ENCODE data around the gene CDH13. TPM values are rescaled to one million over a fixed set of nuclear protein-coding genes. Genes with fewer than 3 reads are reported as not detected.

The CDH13 gene
- total and polyA plus RNA-seq, 2 experiments from 2014 or later = 1.6 to 4.4 TPM

DNA sequence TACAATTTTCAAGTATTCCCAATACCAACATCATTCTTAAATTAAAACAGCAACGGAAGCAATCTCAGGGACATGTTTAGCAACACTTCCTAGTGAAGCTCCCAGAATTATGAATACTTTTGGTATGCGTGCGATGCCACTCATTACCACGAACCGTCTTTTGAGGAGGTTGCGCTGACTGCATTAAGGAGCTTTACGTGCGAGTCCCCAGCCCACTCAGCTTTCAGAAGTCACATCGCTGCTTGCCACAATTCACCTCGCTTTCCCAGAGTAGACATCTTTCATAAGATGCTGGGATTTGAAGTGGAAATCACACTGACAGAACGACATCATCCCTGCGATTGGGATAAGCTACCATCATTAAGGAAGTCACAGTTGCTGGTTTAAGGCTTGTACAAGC, 739.5 kb downstream of the CDH13 start (continued):
- TF ChIP-seq, protein P1, sequence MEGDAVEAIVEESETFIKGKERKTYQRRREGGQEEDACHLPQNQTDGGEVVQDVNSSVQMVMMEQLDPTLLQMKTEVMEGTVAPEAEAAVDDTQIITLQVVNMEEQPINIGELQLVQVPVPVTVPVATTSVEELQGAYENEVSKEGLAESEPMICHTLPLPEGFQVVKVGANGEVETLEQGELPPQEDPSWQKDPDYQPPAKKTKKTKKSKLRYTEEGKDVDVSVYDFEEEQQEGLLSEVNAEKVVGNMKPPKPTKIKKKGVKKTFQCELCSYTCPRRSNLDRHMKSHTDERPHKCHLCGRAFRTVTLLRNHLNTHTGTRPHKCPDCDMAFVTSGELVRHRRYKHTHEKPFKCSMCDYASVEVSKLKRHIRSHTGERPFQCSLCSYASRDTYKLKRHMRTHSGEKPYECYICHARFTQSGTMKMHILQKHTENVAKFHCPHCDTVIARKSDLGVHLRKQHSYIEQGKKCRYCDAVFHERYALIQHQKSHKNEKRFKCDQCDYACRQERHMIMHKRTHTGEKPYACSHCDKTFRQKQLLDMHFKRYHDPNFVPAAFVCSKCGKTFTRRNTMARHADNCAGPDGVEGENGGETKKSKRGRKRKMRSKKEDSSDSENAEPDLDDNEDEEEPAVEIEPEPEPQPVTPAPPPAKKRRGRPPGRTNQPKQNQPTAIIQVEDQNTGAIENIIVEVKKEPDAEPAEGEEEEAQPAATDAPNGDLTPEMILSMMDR (conservative IDR thresholded peaks at IDR 0.05; ENCODE audit: low read depth in 2 of 2) = no peak
- TF ChIP-seq ZNF114 (CRISPR knock-in tag; IDR thresholded peaks at IDR 0.05) (no peak), ZNF331 (CRISPR knock-in tag; IDR thresholded peaks at IDR 0.05; ENCODE audit: low read depth) (no peak)

- no peaks in the 10 kb centered on the region for H3K4me1 ChIP-seq (ENCODE audit: insufficient read depth)
- Mint-ChIP-seq H3K4me3 (no peak overlapping the region), H3K27ac (no peak overlapping the region), H3K36me3 (ENCODE audit: low read depth) (no peaks in the 10 kb centered on the region), H3K27me3 (ENCODE audit: insufficient read depth, low read depth, poor library complexity) (peaks cover 3% of the 10 kb centered on the region), H3K9me3 (no peaks in the 10 kb centered on the region), H3K4me1 (no peaks in the 10 kb centered on the region)
- H3K27me3 ChIP-seq (ENCODE audit: insufficient read depth) = no peaks in the 10 kb centered on the region
- ATAC-seq = no peak
- H3K4me2 ChIP-seq = no peak overlapping the region
- H3K9me2 ChIP-seq (ENCODE audit: insufficient read depth) = peaks cover 3% of the 10 kb centered on the region; the same call in 1 of the 2 replicates
- no peak overlapping the region for H3K27ac ChIP-seq (ENCODE audit: low read depth)
- H4K20me1 ChIP-seq (replicated peaks; ENCODE audit: insufficient read depth) = no peaks in the 10 kb centered on the region
- H3K36me3 ChIP-seq (ENCODE audit: insufficient read depth) = no peaks in the 10 kb centered on the region
- no peaks in the 10 kb centered on the region for H3F3A ChIP-seq (replicated peaks; ENCODE audit: low read depth)
- no peaks in the 10 kb centered on the region for H3K79me2 ChIP-seq (replicated peaks; ENCODE audit: insufficient read depth)
- H3K4me3 ChIP-seq = no peak overlapping the region
- DNase-seq (ENCODE audit: low spot score) = no peak
- no peak overlapping the region for H2AFZ ChIP-seq
- TF ChIP-seq EZH2phosphoT487 (IDR thresholded peaks at IDR 0.05; ENCODE audit: unreplicated experiment) = no peak
- TF ChIP-seq, protein P1 (conservative IDR thresholded peaks at IDR 0.05; ENCODE audit: low read depth in 2 of 2) = no peak
- no peak for TF ChIP-seq ZNF114 (CRISPR knock-in tag; IDR thresholded peaks at IDR 0.05)
- TF ChIP-seq ZNF331 (CRISPR knock-in tag; IDR thresholded peaks at IDR 0.05; ENCODE audit: low read depth) = no peak
- no peak for TF ChIP-seq JUNB (IDR thresholded peaks at IDR 0.05; ENCODE audit: unreplicated experiment)
- no peak for TF ChIP-seq REST (IDR thresholded peaks at IDR 0.05; ENCODE audit: unreplicated experiment)
- TF ChIP-seq STAT1 (IDR thresholded peaks at IDR 0.05; ENCODE audit: unreplicated experiment) = no peak
- TF ChIP-seq, protein P2, sequence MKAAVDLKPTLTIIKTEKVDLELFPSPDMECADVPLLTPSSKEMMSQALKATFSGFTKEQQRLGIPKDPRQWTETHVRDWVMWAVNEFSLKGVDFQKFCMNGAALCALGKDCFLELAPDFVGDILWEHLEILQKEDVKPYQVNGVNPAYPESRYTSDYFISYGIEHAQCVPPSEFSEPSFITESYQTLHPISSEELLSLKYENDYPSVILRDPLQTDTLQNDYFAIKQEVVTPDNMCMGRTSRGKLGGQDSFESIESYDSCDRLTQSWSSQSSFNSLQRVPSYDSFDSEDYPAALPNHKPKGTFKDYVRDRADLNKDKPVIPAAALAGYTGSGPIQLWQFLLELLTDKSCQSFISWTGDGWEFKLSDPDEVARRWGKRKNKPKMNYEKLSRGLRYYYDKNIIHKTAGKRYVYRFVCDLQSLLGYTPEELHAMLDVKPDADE (IDR thresholded peaks at IDR 0.05) = no peak
- no peak for TF ChIP-seq CREB1 (CRISPR knock-in tag; IDR thresholded peaks at IDR 0.05; ENCODE audit: low read depth)
- TF ChIP-seq NANOG (IDR thresholded peaks at IDR 0.05; ENCODE audit: borderline replicate concordance) = no peak
Measured at GRCh38 chr16:83374979-83375378, 748.2 kb downstream of the CDH13 start.

All from GM23338 (cell line).